Activated CD8-positive, alpha-beta memory T cell treated with anti-CD3 and anti-CD28 coated beads, Interleukin-2, amount 50 U/mL, for 1 hour (primary cell): ENCODE measurements around the gene NHEJ1.

Source experiments
- DNase-seq: peaks from one replicate; pipeline ENCODE4 v3.0.0-alpha.2; 2020; ENCODE audit errors: extremely low read depth

NHEJ1 gene

GRCh38 chr2:219029829-219030165 is 130.8 kb downstream of the NHEJ1 start:
- DNase-seq: peak; percentile 29

GRCh38 chr2:219028996-219029828 is 131.4 kb downstream of the NHEJ1 start:
- DNase-seq: no peak

DNA sequence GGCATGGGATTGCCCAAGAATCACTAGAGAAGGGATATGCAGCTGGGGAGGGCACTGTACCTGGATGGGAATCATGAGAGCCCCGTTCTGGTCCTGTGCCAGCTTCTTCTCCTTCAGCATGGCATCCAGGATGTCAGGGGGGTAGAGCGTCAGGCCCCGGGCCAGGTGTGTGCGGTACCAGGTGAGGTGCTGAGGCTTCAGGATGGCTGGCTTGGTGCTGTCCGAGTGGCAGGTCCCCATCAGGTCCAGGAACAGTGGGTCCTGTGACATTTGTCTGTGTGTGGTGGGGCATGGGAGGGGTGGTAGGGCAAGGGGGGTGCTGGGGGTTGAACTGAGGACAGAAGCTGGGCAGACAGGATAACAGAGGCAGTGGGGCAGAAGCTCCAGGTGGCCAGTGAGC is 132.5 kb downstream of the NHEJ1 start:
- no peak for DNase-seq

GRCh38 chr2:219027511-219028055 is 133.0 kb downstream of the NHEJ1 start:
- no peak for DNase-seq

DNA sequence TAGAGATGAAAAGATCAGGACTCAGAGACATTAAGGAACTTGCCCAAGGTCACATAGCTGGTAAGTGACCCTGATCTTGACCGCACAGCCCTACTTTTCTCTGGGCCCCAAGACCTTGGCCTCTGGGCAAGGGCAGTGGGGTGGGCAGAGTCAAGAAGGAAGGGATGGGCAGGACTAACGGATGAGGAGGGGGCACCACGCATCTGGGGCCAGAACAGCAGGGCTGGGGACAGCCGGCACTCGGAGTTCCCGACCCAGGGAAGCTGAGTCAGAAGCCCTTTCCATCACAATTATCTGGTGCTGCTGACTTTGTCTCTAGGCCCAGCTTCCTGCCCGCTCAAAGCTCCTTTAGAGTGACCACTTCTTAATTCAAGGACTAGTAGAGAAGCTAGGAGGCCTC is 133.7 kb downstream of the NHEJ1 start:
- no peak for DNase-seq

GRCh38 chr2:219025637-219026585 is 134.7 kb downstream of the NHEJ1 start:
- DNase-seq: no peak
